HG03025 (cell line): ENCODE results near the gene GINS2.

Experiments used
- ATAC-seq: cut with Tn5 transposase; IDR thresholded peaks from one replicate; pipeline ENCODE4 v1.9.1; 2021; ENCODE audit warnings: mild to moderate bottlenecking, moderate library complexity; ENCODE audit not compliant: unreplicated experiment, low FRiP score

GINS2 gene

DNA sequence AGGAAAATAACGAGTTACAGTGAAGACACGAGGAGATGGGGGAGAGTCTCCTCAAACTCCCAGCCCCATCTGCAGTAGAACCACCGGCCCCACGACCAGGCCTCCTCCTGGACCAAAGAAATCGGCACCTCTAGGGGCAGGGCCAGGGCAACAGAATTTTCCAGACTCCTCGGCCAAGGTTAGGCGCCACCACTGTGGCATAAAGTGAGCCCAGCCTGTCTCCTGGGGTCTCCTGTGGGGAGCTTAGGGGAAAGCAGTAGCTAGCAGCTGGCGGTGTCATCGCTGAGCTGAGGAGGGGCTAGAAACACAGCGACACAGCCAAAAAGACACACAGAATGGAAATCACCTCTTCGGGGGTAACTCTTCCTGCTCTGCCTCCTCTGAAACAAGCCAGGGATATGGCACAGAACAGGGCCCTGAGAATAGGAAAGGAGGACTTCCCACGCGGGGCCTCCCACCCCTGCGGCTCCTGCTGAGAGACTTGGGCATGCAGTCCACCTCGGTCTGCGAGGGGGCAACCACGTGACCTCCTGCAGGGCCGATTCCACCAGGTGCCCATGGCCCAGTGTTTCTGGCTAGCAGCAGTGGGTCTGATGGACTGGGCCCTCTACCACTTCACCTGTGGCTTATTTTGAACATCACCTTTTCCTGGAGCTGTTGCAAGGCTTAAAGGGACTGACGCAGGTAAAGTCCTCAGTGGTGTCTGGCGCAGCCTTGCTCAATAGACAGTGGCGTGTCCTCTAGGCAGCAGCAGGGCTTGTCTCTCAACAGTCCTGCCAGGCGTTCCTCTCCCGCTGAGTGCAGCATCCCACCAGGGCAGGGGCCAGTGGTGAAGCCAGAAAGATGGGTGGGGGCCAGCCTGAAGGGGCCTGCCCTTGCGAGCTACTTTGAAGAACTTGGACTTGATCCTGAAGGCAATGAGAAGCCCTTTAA, 6.7 kb upstream of the GINS2 start:
- no peak for ATAC-seq

- no peak for ATAC-seq
Measured at GRCh38 chr16:85690469-85691064, 1.8 kb upstream of the GINS2 start.

GRCh38 chr16:85689950-85690320, 1.2 kb upstream of the GINS2 start:
- no peak for ATAC-seq

- no peak for ATAC-seq
Measured at GRCh38 chr16:85689285-85689949, 663 bp upstream of the GINS2 start.

- no peak for ATAC-seq
Measured at GRCh38 chr16:85687651-85688471, 893 bp downstream of the GINS2 start.

GRCh38 chr16:85686912-85687591, 1.7 kb downstream of the GINS2 start:
- no peak for ATAC-seq

DNA sequence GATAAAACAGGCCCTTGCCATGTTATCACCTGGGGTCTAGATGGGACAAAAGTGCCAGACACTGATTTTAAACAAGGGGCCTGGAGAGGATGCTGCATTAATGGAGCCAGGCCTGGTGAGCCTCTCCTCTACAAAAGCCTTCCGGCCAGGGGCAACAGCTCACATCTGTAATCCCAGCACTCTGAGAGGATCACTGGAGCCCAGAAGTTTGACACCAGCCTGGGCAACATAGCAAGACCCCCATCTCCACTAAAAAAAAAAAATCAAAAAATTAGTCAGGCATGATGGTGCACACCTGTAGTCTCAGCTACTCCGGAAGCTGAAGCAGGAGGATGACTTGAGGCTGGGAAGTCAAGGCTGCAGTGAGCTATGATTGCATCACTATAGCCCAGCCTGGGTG, 3.5 kb downstream of the GINS2 start:
- ATAC-seq: no peak

DNA sequence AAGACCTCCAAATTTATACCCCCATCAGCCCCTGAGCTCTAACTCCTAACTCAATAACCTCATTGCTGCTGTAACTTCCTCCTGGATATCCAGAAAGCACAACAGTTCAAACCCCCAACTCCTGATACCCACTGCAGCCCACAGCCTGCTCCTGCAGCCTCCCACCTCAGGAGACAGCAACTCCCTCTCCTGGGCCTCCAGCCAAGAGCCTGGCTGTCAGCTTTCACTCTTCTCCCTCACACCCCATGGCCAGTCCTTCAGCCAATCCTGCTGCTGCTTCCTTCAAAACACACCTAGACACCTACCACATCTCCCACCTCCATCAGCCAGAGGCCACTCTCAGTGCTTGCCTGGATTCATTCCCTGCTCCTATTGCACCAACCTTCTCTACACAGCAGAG, 5.4 kb downstream of the GINS2 start:
- no peak for ATAC-seq

DNA sequence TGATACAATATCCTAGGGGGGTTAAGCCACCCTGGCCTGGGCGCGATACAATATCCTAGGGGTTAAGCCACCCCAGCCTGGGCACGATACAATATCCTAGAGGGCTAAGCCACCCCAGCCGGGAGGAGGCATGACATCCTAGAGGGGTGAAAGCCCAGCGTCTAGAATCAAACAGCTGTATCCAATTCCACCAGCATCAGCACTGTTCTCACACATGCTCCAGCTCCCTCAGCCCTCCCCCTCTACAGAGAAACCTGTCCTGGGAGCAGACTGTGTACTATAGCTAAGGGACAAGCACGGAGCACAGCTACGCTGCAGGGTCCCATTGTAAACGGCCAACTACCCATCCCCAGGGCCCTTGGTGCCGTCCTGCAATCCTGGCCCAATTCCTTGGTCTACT, 6.2 kb downstream of the GINS2 start:
- no peak for ATAC-seq

DNA sequence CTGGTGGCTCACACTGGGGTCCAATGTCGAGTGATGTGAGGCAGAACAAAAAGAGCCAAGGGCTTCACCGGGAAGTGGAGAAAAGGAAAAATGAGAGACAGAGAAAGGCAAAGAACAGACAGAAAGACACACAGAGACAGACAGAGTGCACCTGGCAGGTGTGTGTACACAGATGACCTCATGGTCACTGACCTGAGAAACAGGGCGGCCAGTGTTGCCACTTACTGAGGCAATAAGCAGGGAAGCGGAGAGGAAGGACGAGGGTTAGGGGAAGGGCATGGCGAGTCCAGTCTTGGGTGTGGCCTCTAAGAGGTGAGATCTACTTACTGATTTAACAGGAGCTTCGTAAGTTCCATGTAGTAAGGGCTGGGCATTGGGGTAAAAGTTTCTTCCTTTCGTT, 7.5 kb downstream of the GINS2 start:
- no peak for ATAC-seq

DNA sequence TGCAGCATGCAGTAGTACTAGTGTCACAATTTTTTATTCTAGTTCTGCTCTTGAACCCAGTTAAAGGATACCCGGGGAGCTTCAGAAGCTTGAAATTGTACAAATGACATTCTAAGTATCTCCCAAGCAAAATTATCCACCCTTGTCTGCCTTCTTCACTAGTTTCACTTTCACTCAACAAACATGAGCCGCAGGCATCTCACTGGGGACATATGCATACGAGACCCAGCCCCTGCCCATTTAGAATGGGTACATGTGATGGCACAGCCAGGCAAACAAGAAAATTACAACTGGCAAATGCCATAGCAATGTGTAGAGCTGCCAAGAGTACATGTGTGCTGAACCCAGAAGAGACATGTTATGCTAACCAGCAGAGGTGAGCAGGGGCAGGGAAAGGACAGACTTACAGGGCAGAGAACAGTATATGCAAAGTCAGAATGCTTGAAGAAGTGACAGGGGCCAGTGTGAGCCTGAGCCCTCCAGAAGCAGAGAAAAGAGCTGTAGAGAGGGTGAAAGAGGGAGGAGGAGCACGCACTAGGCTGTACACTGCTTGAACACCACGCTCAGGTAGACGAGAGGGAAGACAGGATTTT, 8.3 kb downstream of the GINS2 start:
- no peak for ATAC-seq

DNA sequence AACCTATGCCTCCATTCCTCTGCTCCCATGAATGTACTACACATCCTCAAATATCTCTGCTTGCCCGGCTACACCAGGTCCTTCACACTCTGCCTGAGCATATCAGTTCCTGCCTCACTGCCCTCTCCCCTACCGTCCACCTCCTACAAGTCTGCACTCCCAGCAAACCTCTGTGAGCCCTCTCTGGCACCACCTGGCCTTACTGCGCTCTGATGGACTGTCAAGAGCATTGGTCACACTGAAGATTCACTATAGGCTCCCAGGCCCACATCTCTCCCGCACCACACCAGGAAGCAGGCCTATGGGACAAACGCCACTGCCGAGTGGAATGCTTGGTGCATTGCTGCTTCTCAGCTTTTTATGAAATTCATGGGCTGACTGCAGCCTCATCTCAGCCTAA, 8.9 kb downstream of the GINS2 start:
- no peak for ATAC-seq

DNA sequence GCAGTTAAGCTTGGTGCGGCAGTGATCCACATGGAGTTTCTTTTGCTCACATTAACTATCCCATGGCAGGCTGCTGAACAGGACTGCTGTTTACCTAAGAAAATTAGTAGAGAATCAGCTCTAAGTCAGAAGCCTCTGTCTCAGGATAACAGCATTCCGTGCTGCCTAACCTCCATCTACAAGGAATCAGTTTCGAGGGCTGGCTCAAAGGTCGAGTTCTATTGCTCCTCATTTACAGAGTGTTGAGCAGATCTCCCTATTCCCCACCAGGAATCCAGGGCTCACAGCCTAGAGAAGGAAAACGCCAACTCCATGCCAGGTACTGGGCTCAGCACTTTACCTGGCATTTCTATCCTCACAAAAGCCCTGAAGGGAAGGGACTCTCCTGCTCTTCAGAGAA, 9.9 kb downstream of the GINS2 start:
- no peak for ATAC-seq

DNA sequence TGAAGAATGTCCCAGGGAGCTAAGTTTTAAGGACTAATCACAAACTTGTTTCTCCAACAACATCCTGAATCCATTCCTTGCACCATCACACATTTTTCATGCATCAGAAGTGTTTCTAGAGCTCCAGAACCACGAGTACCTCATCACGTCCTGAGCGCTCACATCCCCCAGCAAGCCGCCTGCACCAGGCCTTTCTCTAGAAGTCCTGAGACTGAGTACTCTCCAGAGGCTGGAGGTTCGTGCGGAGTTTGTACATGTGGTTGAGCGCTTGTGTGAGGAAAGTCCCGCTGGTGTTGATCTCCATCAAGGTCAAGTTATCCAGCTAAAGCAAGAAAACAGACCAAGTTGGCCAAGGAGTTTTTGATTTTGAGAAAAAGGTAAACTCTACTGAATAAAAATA, 10.7 kb downstream of the GINS2 start:
- no peak for ATAC-seq

DNA sequence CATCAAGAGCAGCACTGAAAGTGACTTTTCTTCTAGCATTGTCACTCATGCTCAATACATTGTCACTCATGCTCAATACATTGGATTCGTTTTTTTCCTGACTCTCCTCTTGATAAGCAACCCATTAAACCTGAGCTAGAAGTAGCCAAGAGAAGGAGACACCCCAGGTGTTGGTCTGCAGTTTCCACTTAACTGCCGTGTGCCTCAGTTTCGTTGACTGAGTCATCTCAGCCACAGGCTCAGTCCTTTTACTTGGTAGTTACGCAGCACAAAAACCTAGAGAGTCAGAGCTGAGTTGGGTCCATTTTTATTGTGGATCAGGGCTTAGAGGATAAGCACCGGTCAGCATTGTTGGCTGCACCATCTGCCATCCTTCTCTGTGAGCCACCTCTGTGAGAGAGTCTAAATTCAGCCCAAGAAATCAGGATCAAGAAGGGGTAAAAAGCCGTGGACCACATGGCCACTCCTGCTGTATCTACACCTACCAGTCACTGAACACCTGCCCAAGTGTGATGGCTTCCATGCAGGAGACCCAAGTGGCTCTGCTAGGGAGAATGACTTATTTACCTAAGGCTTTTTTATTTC, 11.3 kb downstream of the GINS2 start:
- no peak for ATAC-seq

GRCh38 chr16:85676466-85676865, 12.3 kb downstream of the GINS2 start:
- ATAC-seq: no peak

DNA sequence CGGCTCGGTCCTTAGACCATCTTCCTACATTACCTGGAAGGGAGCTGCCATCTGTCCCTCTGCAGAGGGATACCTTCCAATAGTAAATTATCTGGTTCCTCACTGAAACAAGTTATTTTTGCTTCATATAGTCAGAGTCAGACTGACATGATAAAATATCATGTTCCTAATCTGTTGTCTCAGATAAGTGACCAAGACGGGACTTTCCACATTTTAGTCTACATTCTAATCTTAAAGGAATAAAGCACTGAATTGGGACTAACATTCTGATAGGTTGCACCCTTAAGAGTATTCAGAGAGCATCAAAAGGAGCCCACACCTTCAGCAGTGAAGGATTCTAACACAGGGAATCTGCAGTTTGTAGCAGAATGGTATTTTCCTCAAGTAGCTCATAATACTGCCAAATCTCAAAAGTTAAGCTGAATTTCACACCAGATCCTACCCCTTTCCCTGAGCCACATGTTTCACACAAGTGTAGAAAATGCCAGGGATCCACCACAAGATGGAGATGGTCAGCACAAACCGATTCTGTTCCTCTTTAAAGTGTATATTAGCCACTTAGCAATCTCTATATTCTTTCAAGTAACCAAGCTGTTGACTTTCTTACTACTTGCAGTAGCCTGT, 13.4 kb downstream of the GINS2 start:
- no peak for ATAC-seq

GRCh38 chr16:85674828-85675227, 13.9 kb downstream of the GINS2 start:
- no peak for ATAC-seq

DNA sequence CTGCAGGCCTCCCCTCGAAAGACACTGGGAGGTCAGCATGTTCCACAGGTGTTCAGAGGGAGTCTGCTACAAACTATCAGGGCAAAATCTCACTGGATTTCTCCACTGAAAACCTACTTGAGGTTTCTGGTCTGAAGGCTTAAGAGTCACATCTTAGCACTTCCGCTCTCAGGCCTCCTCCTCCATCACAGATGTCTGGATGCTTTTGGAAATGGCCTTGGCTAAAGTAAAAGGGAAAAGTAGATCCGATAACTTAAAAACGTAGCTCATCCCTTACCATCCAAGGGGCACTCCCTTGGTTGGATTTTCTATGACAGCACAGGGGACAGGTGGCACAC, 14.4 kb downstream of the GINS2 start:
- no peak for ATAC-seq
